HG02642 (cell line): Measurements from ENCODE around the gene PLPPR5.
"Not testable (repeated sequence)": the region's sequence is repeated elsewhere in the genome, so short reads cannot be mapped to it uniquely, and the experiment has no call there.

ENCODE experiments used
- ATAC-seq: cut with Tn5 transposase; IDR thresholded peaks from one replicate; pipeline ENCODE4 v1.9.1; 2021; ENCODE audit warnings: mild to moderate bottlenecking; ENCODE audit not compliant: unreplicated experiment, poor library complexity

The PLPPR5 gene

GRCh38 chr1:98920441-98921110, 84.1 kb downstream of the PLPPR5 start:
- no peak for ATAC-seq

- ATAC-seq = no peak
These were observed 85.0 kb downstream of the PLPPR5 start for GRCh38 chr1:98919652-98920051.

GRCh38 chr1:98919211-98919610, 85.5 kb downstream of the PLPPR5 start:
- ATAC-seq = no peak

GRCh38 chr1:98914547-98914946, 90.1 kb downstream of the PLPPR5 start:
- ATAC-seq = no peak

- ATAC-seq = no peak
These were observed 93.8 kb downstream of the PLPPR5 start for GRCh38 chr1:98910827-98911226.

- no peak for ATAC-seq
These were observed 95.7 kb downstream of the PLPPR5 start for GRCh38 chr1:98908980-98909379.

GRCh38 chr1:98906809-98907208, 97.9 kb downstream of the PLPPR5 start:
- no peak for ATAC-seq

GRCh38 chr1:98906361-98906760, 98.3 kb downstream of the PLPPR5 start:
- ATAC-seq = no peak

- no peak for ATAC-seq
These were observed 100.0 kb downstream of the PLPPR5 start for GRCh38 chr1:98904684-98905083.

- ATAC-seq = no peak
These were observed 100.9 kb downstream of the PLPPR5 start for GRCh38 chr1:98903726-98904125.

- ATAC-seq = no peak
These were observed 101.4 kb downstream of the PLPPR5 start for GRCh38 chr1:98903261-98903660.

GRCh38 chr1:98898940-98899339, 105.7 kb downstream of the PLPPR5 start:
- ATAC-seq = no peak

- ATAC-seq = no peak
These were observed 107.2 kb downstream of the PLPPR5 start for GRCh38 chr1:98897479-98897878.

- ATAC-seq = no peak
These were observed 107.8 kb downstream of the PLPPR5 start for GRCh38 chr1:98896711-98897445.

GRCh38 chr1:98893371-98893770, 111.3 kb downstream of the PLPPR5 start:
- no peak for ATAC-seq

- ATAC-seq = no peak
These were observed 115.8 kb downstream of the PLPPR5 start for GRCh38 chr1:98888869-98889268.

GRCh38 chr1:98887507-98887906, 117.2 kb downstream of the PLPPR5 start:
- ATAC-seq = no peak

GRCh38 chr1:98884864-98885263, 119.8 kb downstream of the PLPPR5 start:
- no peak for ATAC-seq

- no peak for ATAC-seq
These were observed 122.8 kb downstream of the PLPPR5 start for GRCh38 chr1:98881901-98882300.

- not testable (repeated sequence) for ATAC-seq
These were observed 123.4 kb downstream of the PLPPR5 start for GRCh38 chr1:98881234-98881633.

- no peak for ATAC-seq
These were observed 129.8 kb downstream of the PLPPR5 start for GRCh38 chr1:98874828-98875227.
